ENCODE measurements around the gene FIG4.
"Not testable (repeated sequence)": the region's sequence is repeated elsewhere in the genome, so short reads cannot be mapped to it uniquely, and the experiment has no call there.

The FIG4 gene

GRCh38 chr6:109678240-109678639 lies 12.9 kb upstream of the FIG4 start:
- Histone ChIP-seq H3K27ac (no peak overlapping the region), H3K36me3 (replicated peaks) (no peaks in the 10 kb centered on the region), H3K4me3 (ENCODE audit: low read depth, low read length) (no peak overlapping the region), H3K27me3 (replicated peaks) (no peaks in the 10 kb centered on the region)
- in situ Hi-C loops (cut with HindIII; ENCODE audit: low pct_ligation_motif_present, low sequenced_read_pairs) = no loop called here
- TF ChIP-seq, protein P1, sequence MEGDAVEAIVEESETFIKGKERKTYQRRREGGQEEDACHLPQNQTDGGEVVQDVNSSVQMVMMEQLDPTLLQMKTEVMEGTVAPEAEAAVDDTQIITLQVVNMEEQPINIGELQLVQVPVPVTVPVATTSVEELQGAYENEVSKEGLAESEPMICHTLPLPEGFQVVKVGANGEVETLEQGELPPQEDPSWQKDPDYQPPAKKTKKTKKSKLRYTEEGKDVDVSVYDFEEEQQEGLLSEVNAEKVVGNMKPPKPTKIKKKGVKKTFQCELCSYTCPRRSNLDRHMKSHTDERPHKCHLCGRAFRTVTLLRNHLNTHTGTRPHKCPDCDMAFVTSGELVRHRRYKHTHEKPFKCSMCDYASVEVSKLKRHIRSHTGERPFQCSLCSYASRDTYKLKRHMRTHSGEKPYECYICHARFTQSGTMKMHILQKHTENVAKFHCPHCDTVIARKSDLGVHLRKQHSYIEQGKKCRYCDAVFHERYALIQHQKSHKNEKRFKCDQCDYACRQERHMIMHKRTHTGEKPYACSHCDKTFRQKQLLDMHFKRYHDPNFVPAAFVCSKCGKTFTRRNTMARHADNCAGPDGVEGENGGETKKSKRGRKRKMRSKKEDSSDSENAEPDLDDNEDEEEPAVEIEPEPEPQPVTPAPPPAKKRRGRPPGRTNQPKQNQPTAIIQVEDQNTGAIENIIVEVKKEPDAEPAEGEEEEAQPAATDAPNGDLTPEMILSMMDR (IDR thresholded peaks at IDR 0.05; ENCODE audit: low read depth, low read length, missing control alignments) = no peak
- no peak for DNase-seq

- H3K36me3 ChIP-seq (replicated peaks); in situ Hi-C loops (cut with HindIII; ENCODE audit: low pct_ligation_motif_present, low sequenced_read_pairs); H3K27ac ChIP-seq; DNase-seq; H3K4me3 ChIP-seq (ENCODE audit: low read depth, low read length); H3K27me3 ChIP-seq (replicated peaks): not testable (repeated sequence)
Observed at GRCh38 chr6:109678661-109679505, 12.2 kb upstream of the FIG4 start.

DNA sequence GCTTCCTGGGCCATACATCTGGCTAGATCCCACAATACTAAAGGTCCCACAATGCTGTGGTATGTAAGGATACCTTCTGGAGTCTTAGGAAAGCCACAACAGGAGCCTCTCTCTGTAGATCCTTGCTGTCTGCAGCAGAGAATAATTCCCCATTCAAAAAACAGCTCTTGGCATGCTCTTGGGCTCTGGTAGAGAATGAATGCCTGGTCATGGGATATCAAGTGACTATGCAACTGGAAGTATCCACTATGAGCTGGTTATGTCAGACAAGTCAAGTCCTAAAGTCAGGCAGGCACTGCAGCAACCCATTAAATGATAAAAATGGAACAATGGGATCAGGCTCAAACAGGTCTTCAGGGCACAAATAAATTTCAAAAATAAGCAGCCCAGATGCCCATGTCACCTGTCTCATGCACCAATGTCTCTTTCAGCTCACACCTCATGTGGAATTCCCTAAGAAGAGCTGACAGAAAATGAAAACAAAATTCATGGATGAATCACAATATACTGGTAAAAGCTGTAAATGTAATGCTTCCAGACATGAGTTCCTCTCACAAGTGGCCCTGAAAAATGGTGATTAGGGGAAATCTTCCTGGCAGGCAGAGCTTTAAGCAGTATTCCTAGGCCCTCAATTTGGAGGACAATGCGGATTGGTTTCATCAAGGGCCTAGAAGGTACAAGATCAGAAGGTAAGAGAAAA lies 4.4 kb upstream of the FIG4 start:
- in situ Hi-C loops (cut with HindIII; ENCODE audit: low pct_ligation_motif_present, low sequenced_read_pairs) = no loop called here
- Histone ChIP-seq H3K36me3 (replicated peaks) (no peaks in the 10 kb centered on the region), H3K27ac (peak overlapping the region; percentile 68), H3K27me3 (replicated peaks) (no peaks in the 10 kb centered on the region), H3K4me3 (ENCODE audit: low read depth, low read length) (no peak overlapping the region)
- no peak for DNase-seq
- TF ChIP-seq, protein P1 (IDR thresholded peaks at IDR 0.05; ENCODE audit: low read depth, low read length, missing control alignments) = no peak

- TF ChIP-seq, protein P1 (IDR thresholded peaks at IDR 0.05; ENCODE audit: low read depth, low read length, missing control alignments) = no peak
- H3K4me3 ChIP-seq (ENCODE audit: low read depth, low read length) = no peak overlapping the region
- DNase-seq = peak; percentile 93
- in situ Hi-C loops (cut with HindIII; ENCODE audit: low pct_ligation_motif_present, low sequenced_read_pairs) = no loop called here
- no peaks in the 10 kb centered on the region for H3K27me3 ChIP-seq (replicated peaks)
- H3K36me3 ChIP-seq (replicated peaks) = no peaks in the 10 kb centered on the region
- H3K27ac ChIP-seq = peak overlapping the region; percentile 68
Observed at GRCh38 chr6:109687271-109687761, 3.8 kb upstream of the FIG4 start.

DNA sequence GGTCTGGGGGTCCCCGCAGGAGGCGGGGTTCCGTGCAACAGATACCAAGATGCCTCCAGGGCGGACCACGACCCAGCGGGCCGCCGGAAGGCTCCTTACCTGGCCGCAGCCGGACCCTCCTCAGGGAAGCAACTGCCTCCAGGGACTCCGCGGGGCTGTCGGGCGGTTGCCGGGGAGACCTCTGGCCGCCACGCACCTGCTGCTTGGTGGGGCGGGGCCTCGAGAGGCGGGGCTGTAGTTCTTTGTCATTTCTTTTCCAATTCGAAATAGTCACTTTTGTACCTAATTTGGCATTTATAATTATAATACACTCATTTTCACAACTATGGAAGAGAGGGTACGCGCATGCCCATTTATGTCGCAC lies 741 bp upstream of the FIG4 start:
- Histone ChIP-seq H3K27ac (peak overlapping the region; percentile 26), H3K27me3 (replicated peaks) (no peaks in the 10 kb centered on the region), H3K4me3 (ENCODE audit: low read depth, low read length) (peak overlapping the region; percentile 64), H3K36me3 (replicated peaks) (no peaks in the 10 kb centered on the region)
- in situ Hi-C loops (cut with HindIII; ENCODE audit: low pct_ligation_motif_present, low sequenced_read_pairs) = no loop called here
- TF ChIP-seq, protein P1 (IDR thresholded peaks at IDR 0.05; ENCODE audit: low read depth, low read length, missing control alignments) = no peak
- no peak for DNase-seq

DNA sequence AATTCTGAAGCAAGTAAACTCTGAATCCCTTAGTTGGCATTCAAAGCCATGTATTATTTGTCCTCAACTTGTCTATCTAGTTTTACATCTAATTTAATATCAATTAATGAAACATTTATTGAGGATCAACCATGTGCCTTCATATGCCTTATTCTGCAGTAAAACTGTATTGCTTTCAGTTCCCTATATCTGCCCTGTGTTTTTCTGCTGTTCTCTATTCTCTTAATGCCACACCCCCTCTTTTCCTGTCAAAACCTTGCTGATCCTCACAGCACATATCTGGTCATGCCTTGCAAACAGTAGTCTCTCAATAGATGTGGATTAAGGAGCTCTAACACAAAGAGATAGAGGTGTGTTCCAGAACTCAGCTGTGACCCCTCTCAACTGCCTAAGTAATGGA lies 2.0 kb downstream of the FIG4 start:
- no peak overlapping the region for H3K27ac ChIP-seq

More for the DNA sequence above, 2.0 kb downstream of the FIG4 start:
- DNase-seq = no peak
- TF ChIP-seq, protein P1 (IDR thresholded peaks at IDR 0.05; ENCODE audit: low read depth, low read length, missing control alignments) = no peak
- no peaks in the 10 kb centered on the region for H3K36me3 ChIP-seq (replicated peaks)
- no peaks in the 10 kb centered on the region for H3K27me3 ChIP-seq (replicated peaks)
- in situ Hi-C loops (cut with HindIII; ENCODE audit: low pct_ligation_motif_present, low sequenced_read_pairs) = no loop called here
- no peak overlapping the region for H3K4me3 ChIP-seq (ENCODE audit: low read depth, low read length)
